GM12892 (cell line): ENCODE data around the gene TET1.
"Not testable (repeated sequence)": the region's sequence is repeated elsewhere in the genome, so short reads cannot be mapped to it uniquely, and the experiment has no call there.

Experiments
- DNase-seq: peaks from one replicate; pipeline ENCODE4 v3.0.0; 2011; ENCODE audit not compliant: insufficient read length
- FAIRE-seq: peaks from 2 replicates; lab custom pipeline; 2011; peaks lifted over from hg19 to GRCh38; lab: Jason Lieb, UNC
- POLR2A ChIP-seq: IDR thresholded peaks from 2 replicates; pipeline ENCODE4 v1.6.1; 2011; ENCODE audit warnings: low read depth, low read length, control low read depth
- POLR2AphosphoS5 ChIP-seq: IDR thresholded peaks from 2 replicates; pipeline ENCODE4 v1.6.1; 2011; ENCODE audit warnings: low read depth, low read length, control low read depth
- TAF1 ChIP-seq: IDR thresholded peaks from 2 replicates; pipeline ENCODE4 v1.6.1; 2011; ENCODE audit warnings: low read depth, mild to moderate bottlenecking, control low read depth, low read length, borderline replicate concordance

Gene TET1

GRCh38 chr10:68601501-68602265, 41.5 kb downstream of the TET1 start:
- DNase-seq (no peak), FAIRE-seq (no peak)
- TF ChIP-seq TAF1 (no peak), POLR2AphosphoS5 (no peak), POLR2A (no peak)

GRCh38 chr10:68602434-68602833, 42.3 kb downstream of the TET1 start:
- no peak for TF ChIP-seq POLR2AphosphoS5
- DNase-seq (no peak), FAIRE-seq (no peak)

GRCh38 chr10:68603766-68604165, 43.6 kb downstream of the TET1 start:
- DNase-seq (no peak), FAIRE-seq (no peak)
- no peak for TF ChIP-seq POLR2AphosphoS5
- no peak for TF ChIP-seq TAF1
- no peak for TF ChIP-seq POLR2A

- DNase-seq (no peak), FAIRE-seq (no peak)
- TF ChIP-seq TAF1 = no peak
- no peak for TF ChIP-seq POLR2AphosphoS5
- TF ChIP-seq POLR2A = no peak
These were observed 44.3 kb downstream of the TET1 start for GRCh38 chr10:68604441-68604840.

GRCh38 chr10:68606918-68607317, 46.8 kb downstream of the TET1 start:
- DNase-seq (no peak), FAIRE-seq (no peak)
- TF ChIP-seq POLR2AphosphoS5 = no peak
- TF ChIP-seq POLR2A = no peak
- no peak for TF ChIP-seq TAF1

GRCh38 chr10:68610023-68610422, 49.9 kb downstream of the TET1 start:
- DNase-seq, FAIRE-seq: not testable (repeated sequence)

- DNase-seq (no peak), FAIRE-seq (no peak)
- TF ChIP-seq POLR2AphosphoS5 = no peak
- TF ChIP-seq TAF1 = no peak
These were observed 51.1 kb downstream of the TET1 start for GRCh38 chr10:68611227-68611626.

- FAIRE-seq = not testable (repeated sequence)
These were observed 53.8 kb downstream of the TET1 start for GRCh38 chr10:68613974-68614373.

GRCh38 chr10:68617691-68618090, 57.6 kb downstream of the TET1 start:
- not testable (repeated sequence) for FAIRE-seq, DNase-seq

More at GRCh38 chr10:68613974-68614373, 53.8 kb downstream of the TET1 start:
- not testable (repeated sequence) for DNase-seq

- no peak for FAIRE-seq
- TF ChIP-seq POLR2AphosphoS5 (no peak), POLR2A (no peak), TAF1 (no peak)
- no peak for DNase-seq
These were observed 58.1 kb downstream of the TET1 start for GRCh38 chr10:68618234-68618633.

GRCh38 chr10:68619595-68619994, 59.5 kb downstream of the TET1 start:
- DNase-seq = no peak
- no peak for FAIRE-seq
- TF ChIP-seq POLR2AphosphoS5 (no peak), POLR2A (no peak), TAF1 (no peak)

- DNase-seq (no peak), FAIRE-seq (no peak)
- TF ChIP-seq POLR2AphosphoS5 (no peak), TAF1 (no peak), POLR2A (no peak)
These were observed 65.3 kb downstream of the TET1 start for GRCh38 chr10:68625316-68625921.

GRCh38 chr10:68628576-68629127, 68.5 kb downstream of the TET1 start:
- DNase-seq = no peak
- no peak for TF ChIP-seq POLR2AphosphoS5
- no peak for TF ChIP-seq POLR2A
- no peak for TF ChIP-seq TAF1
- FAIRE-seq = no peak

GRCh38 chr10:68632271-68632560, 72.1 kb downstream of the TET1 start:
- not testable (repeated sequence) for DNase-seq, FAIRE-seq
